HepG2 (cell line): ENCODE results near the gene UBALD1. TPM values are rescaled to one million over a fixed set of nuclear protein-coding genes. Genes with fewer than 3 reads are reported as not detected.

Experiments
- CBX2 ChIP-seq, 2 experiments: fragments of 200-600 bp in 1 of 2; sonication (generic); formaldehyde crosslinking in 1 of 2; IDR thresholded peaks; 2 replicates each; pipeline versions ENCODE4 v1.7.0 to v1.8.1; 2018 to 2022; ENCODE audit warnings: low read depth in 2 of 2, low read length in 1 of 2, mild to moderate bottlenecking in 1 of 2, missing genetic modification reagents in 1 of 2
- CREB1 ChIP-seq, 2 experiments: fragments of 450-650 bp in 1 of 2; IDR thresholded peaks; 2 replicates each; pipeline ENCODE4 v1.6.1; 2016 to 2017; ENCODE audit warnings: control low read depth in 1 of 2, mild to moderate bottlenecking in 1 of 2, missing compliant biosample characterization in 1 of 2, missing genetic modification characterization in 1 of 2
- ETV5 ChIP-seq: IDR thresholded peaks from 2 replicates; pipeline ENCODE4 v1.6.1; 2018; ENCODE audit warnings: missing biosample characterization, missing genetic modification reagents, inconsistent platforms, borderline replicate concordance
- FOSL2 ChIP-seq: sonication (generic); formaldehyde crosslinking; IDR thresholded peaks from 2 replicates; pipeline ENCODE4 v1.4.0; 2020; ENCODE audit warnings: missing genetic modification reagents
- FOXK1 ChIP-seq: sonication (generic); formaldehyde crosslinking; IDR thresholded peaks from 2 replicates; pipeline ENCODE4 v1.4.0; 2020; ENCODE audit warnings: low read depth, missing genetic modification reagents, borderline replicate concordance
- KLF16 ChIP-seq, 2 experiments: sonication (generic) in 1 of 2; formaldehyde crosslinking in 1 of 2; IDR thresholded peaks; 2 replicates each; pipeline versions ENCODE4 v1.6.1 to v1.8.0; 2016 to 2023; ENCODE audit warnings: missing genetic modification reagents in 2 of 2, missing compliant biosample characterization in 1 of 2
- LCORL ChIP-seq, 2 experiments: fragments of 450-650 bp in 1 of 2; sonication (generic) in 1 of 2; formaldehyde crosslinking in 1 of 2; IDR thresholded peaks; 2 replicates each; pipeline versions ENCODE4 v1.5.0 to v1.6.1; 2017 to 2020; ENCODE audit warnings: antibody characterized with exemption in 1 of 2, missing genetic modification reagents in 1 of 2
- MAZ ChIP-seq, 2 experiments: sonication (generic) in 1 of 2; formaldehyde crosslinking in 1 of 2; IDR thresholded peaks; 2 replicates each; pipeline versions ENCODE4 v1.5.0 to v1.6.1; 2012 to 2020; ENCODE audit warnings: low read depth in 2 of 2, mild to moderate bottlenecking in 2 of 2, borderline replicate concordance in 1 of 2, improper control_type of control experiment in 1 of 2, low read length in 1 of 2, missing genetic modification reagents in 1 of 2, moderate library complexity in 1 of 2
- MEIS2 ChIP-seq: sonication (generic); formaldehyde crosslinking; IDR thresholded peaks from 2 replicates; pipeline ENCODE4 v1.9.0; 2021; ENCODE audit warnings: mild to moderate bottlenecking, missing genetic modification reagents
- NR2F6 ChIP-seq, 2 experiments: IDR thresholded peaks; 2 replicates each; pipeline ENCODE4 v1.6.1; 2016; ENCODE audit warnings: antibody characterized with exemption in 1 of 2, mild to moderate bottlenecking in 1 of 2
- POGZ ChIP-seq: sonication (generic); formaldehyde crosslinking; IDR thresholded peaks from 2 replicates; pipeline ENCODE4 v1.4.0; 2020; ENCODE audit warnings: mild to moderate bottlenecking, missing genetic modification reagents
- POLR2G ChIP-seq: fragments of 200-400 bp; formaldehyde crosslinking; IDR thresholded peaks from 2 replicates; pipeline ENCODE4 v1.6.1; 2018; ENCODE audit warnings: mild to moderate bottlenecking, low read depth, low read length, moderate library complexity
- PRPF4 ChIP-seq: fragments of 200-400 bp; formaldehyde crosslinking; IDR thresholded peaks from 2 replicates; pipeline ENCODE4 v1.6.1; 2016; ENCODE audit warnings: low read length, low read depth; ENCODE audit not compliant: poor library complexity, severe bottlenecking
- SAFB2 ChIP-seq: sonication (generic); formaldehyde crosslinking; IDR thresholded peaks from 2 replicates; pipeline ENCODE4 v1.5.1; 2020; ENCODE audit warnings: missing genetic modification reagents, low read depth, mild to moderate bottlenecking, borderline replicate concordance
- SPEN ChIP-seq: sonication (generic); formaldehyde crosslinking; IDR thresholded peaks from 2 replicates; pipeline ENCODE4 v1.5.1; 2020; ENCODE audit warnings: low read depth, mild to moderate bottlenecking, missing genetic modification reagents
- SSRP1 ChIP-seq: IDR thresholded peaks from 2 replicates; pipeline ENCODE4 v1.6.1; 2016; ENCODE audit warnings: control low read depth
- TAF15 ChIP-seq: fragments of 200-400 bp; formaldehyde crosslinking; IDR thresholded peaks from one replicate; pipeline ENCODE4 v1.6.1; 2018; ENCODE audit warnings: mild to moderate bottlenecking, low read depth, low read length; ENCODE audit not compliant: poor library complexity, severe bottlenecking
- THAP11 ChIP-seq: IDR thresholded peaks from 2 replicates; pipeline ENCODE4 v1.6.1; 2016; ENCODE audit warnings: missing biosample characterization, missing genetic modification reagents
- ZNF678 ChIP-seq: sonication (generic); formaldehyde crosslinking; IDR thresholded peaks from 2 replicates; pipeline ENCODE4 v1.4.0; 2020; ENCODE audit warnings: mild to moderate bottlenecking, missing genetic modification reagents
- polyA plus RNA-seq, 8 experiments: library from polyadenylated mRNA; depleted of rRNA in 3 of 8; stranded (reverse) in 7 of 8; unstranded in 1 of 8; fragments of >200 nt; fragmentation: Illumina TruSeq in 4 of 8; extraction: Trizol in 4 of 8; gene quantifications; 2 replicates each; pipeline versions ENCODE4 v1.2.1 to v1.2.3, GENCODE V29; 2011 to 2016; ENCODE audit warnings: low read depth in 4 of 8, missing spikeins in 1 of 8, mixed read lengths in 1 of 8; ENCODE audit not compliant: insufficient read depth in 1 of 8
- total RNA-seq, 5 experiments: library from RNA; depleted of rRNA; stranded (reverse); fragments of >200 nt; fragmentation: Illumina TruSeq; extraction: Trizol; gene quantifications; 2 replicates each; pipeline ENCODE4 v1.2.3, GENCODE V29; 2016; ENCODE audit warnings: low read depth in 1 of 5
- TF ChIP-seq, protein P1 (sequence below): sonication (generic); formaldehyde crosslinking; IDR thresholded peaks from 2 replicates; pipeline ENCODE4 v1.5.0; 2020; ENCODE audit warnings: missing genetic modification reagents
- TF ChIP-seq, protein P2 (sequence below): IDR thresholded peaks from 2 replicates; pipeline ENCODE4 v1.6.1; 2016; ENCODE audit warnings: low read depth
- TF ChIP-seq, protein P3 (sequence below): sonication (generic); formaldehyde crosslinking; IDR thresholded peaks from 2 replicates; pipeline ENCODE4 v1.4.0; 2020; ENCODE audit warnings: missing genetic modification reagents
- TF ChIP-seq, protein P4 (sequence below): sonication (generic); formaldehyde crosslinking; IDR thresholded peaks from 2 replicates; pipeline ENCODE4 v1.5.1; 2020; ENCODE audit warnings: missing genetic modification reagents, mild to moderate bottlenecking, borderline replicate concordance

The UBALD1 gene
- total and polyA plus RNA-seq, 2 of the 13 experiments (the other 11 are each of a cell fraction or from before 2014, with no cell fraction given): 6.8 to 12.3 TPM

DNA sequence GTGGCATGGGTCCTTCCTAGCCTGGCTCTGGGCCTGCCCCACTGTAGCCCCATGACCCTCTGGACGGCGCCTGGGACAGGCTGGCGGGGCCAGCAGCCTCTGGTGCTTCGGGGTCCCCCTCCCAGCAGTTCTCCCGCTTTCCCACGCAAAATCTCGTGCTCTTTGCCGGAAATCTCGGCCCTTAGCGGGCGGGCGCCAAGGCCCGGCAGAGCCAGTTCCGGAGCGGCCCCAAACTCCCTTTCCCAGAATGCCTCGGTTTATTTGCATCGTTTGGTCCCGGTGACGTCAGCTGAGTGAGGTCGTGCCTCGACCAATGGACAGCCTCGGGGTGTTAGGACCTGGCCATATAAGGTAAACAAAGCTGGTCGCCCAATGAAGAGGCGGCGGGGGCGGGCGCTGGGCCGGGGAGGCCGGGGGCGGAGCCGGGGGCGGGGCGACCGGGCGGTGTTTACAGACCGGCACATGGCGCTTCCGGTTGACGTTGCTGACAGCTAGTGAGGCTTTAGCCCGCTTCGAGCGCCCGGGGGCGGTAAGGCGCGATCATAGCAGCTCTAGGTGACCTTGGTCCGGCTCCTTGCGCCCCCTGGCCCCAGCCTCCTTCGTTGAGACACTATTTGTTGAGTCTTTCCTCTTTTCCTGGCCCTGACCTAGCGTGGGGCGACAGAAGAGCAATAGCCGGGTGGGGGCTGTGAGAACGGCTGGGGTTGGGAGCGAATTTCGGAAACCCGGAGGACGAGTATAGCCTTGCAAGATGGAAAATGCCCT, 1.5 kb upstream of the UBALD1 start (continued):
- TF ChIP-seq, protein P1, sequence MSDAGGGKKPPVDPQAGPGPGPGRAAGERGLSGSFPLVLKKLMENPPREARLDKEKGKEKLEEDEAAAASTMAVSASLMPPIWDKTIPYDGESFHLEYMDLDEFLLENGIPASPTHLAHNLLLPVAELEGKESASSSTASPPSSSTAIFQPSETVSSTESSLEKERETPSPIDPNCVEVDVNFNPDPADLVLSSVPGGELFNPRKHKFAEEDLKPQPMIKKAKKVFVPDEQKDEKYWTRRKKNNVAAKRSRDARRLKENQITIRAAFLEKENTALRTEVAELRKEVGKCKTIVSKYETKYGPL (CRISPR knock-in tag): no peak
- TF ChIP-seq CREB1 (IDR thresholded peaks at IDR 0.05): peak; percentile 98
- peak; percentile 97 for TF ChIP-seq CREB1 (CRISPR knock-in tag; IDR thresholded peaks at IDR 0.05)
- peak; percentile 68 for TF ChIP-seq SPEN (CRISPR knock-in tag)
- peak; percentile 36; the same call in 1 of the 2 replicates for TF ChIP-seq NR2F6 (IDR thresholded peaks at IDR 0.05)
- peak; percentile 44; the same call in 1 of the 2 replicates for TF ChIP-seq NR2F6 (CRISPR knock-in tag; IDR thresholded peaks at IDR 0.05)
- TF ChIP-seq MEIS2 (CRISPR knock-in tag): peak; percentile 85
- TF ChIP-seq, protein P2, sequence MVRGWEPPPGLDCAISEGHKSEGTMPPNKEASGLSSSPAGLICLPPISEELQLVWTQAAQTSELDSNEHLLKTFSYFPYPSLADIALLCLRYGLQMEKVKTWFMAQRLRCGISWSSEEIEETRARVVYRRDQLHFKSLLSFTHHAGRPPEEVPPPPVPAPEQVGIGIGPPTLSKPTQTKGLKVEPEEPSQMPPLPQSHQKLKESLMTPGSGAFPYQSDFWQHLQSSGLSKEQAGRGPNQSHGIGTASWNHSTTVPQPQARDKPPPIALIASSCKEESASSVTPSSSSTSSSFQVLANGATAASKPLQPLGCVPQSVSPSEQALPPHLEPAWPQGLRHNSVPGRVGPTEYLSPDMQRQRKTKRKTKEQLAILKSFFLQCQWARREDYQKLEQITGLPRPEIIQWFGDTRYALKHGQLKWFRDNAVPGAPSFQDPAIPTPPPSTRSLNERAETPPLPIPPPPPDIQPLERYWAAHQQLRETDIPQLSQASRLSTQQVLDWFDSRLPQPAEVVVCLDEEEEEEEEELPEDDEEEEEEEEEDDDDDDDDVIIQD (CRISPR knock-in tag): peak; percentile 42; the same call in 1 of the 2 replicates
- TF ChIP-seq SAFB2 (CRISPR knock-in tag): no peak
- no peak for TF ChIP-seq TAF15
- no peak for TF ChIP-seq PRPF4
- peak; percentile 46; the same call in 1 of the 2 replicates for TF ChIP-seq MAZ (IDR thresholded peaks at IDR 0.05; ENCODE audit: borderline replicate concordance, low read depth, low read length)
- peak; percentile 27 for TF ChIP-seq MAZ (CRISPR knock-in tag; IDR thresholded peaks at IDR 0.05; ENCODE audit: low read depth)
- peak in 1 of 2 experiments; percentile 59; a peak in 1 of 4 replicates for TF ChIP-seq KLF16 (CRISPR knock-in tag; IDR thresholded peaks at IDR 0.05)
- TF ChIP-seq FOSL2: peak; percentile 78
- no peak for TF ChIP-seq SSRP1 (CRISPR knock-in tag)
- TF ChIP-seq POLR2G: peak; percentile 74
- peak; percentile 56; the same call in 1 of the 2 replicates for TF ChIP-seq POGZ (CRISPR knock-in tag)
- TF ChIP-seq, protein P3, sequence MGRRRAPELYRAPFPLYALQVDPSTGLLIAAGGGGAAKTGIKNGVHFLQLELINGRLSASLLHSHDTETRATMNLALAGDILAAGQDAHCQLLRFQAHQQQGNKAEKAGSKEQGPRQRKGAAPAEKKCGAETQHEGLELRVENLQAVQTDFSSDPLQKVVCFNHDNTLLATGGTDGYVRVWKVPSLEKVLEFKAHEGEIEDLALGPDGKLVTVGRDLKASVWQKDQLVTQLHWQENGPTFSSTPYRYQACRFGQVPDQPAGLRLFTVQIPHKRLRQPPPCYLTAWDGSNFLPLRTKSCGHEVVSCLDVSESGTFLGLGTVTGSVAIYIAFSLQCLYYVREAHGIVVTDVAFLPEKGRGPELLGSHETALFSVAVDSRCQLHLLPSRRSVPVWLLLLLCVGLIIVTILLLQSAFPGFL (CRISPR knock-in tag): no peak
- TF ChIP-seq, protein P4, sequence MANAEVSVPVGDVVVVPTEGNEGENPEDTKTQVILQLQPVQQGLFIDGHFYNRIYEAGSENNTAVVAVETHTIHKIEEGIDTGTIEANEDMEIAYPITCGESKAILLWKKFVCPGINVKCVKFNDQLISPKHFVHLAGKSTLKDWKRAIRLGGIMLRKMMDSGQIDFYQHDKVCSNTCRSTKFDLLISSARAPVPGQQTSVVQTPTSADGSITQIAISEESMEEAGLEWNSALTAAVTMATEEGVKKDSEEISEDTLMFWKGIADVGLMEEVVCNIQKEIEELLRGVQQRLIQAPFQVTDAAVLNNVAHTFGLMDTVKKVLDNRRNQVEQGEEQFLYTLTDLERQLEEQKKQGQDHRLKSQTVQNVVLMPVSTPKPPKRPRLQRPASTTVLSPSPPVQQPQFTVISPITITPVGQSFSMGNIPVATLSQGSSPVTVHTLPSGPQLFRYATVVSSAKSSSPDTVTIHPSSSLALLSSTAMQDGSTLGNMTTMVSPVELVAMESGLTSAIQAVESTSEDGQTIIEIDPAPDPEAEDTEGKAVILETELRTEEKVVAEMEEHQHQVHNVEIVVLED (CRISPR knock-in tag): peak; percentile 74
- no peak for TF ChIP-seq CBX2 (IDR thresholded peaks at IDR 0.05; ENCODE audit: low read depth, low read length)
- no peak for TF ChIP-seq CBX2 (CRISPR knock-in tag; IDR thresholded peaks at IDR 0.05; ENCODE audit: low read depth)
- no peak for TF ChIP-seq ZNF678 (CRISPR knock-in tag)
- peak; percentile 95; the same call in 1 of the 2 replicates for TF ChIP-seq FOXK1 (CRISPR knock-in tag)
- peak; percentile 93 for TF ChIP-seq ETV5 (CRISPR knock-in tag)
- no peak for TF ChIP-seq LCORL (IDR thresholded peaks at IDR 0.05)
- peak; percentile 68 for TF ChIP-seq LCORL (CRISPR knock-in tag; IDR thresholded peaks at IDR 0.05)
- peak; percentile 97 for TF ChIP-seq THAP11
